Liver (tissue), 9 donors: Measurements from ENCODE around the gene RACGAP1. TPM values are rescaled to one million over a fixed set of nuclear protein-coding genes. Genes with fewer than 3 reads are reported as not detected.

ENCODE experiments used
- DNase-seq: peaks from one replicate; pipeline ENCODE4 v3.0.0-alpha.2; 2017; ENCODE audit warnings: low spot score
- H3K27ac ChIP-seq, 2 donors: one replicate each; pipeline ENCODE4 v1.7.0; 2013; ENCODE audit warnings: inconsistent platforms in 2 of 2, low read length in 2 of 2, control low read depth in 1 of 2, low read depth in 1 of 2, mild to moderate bottlenecking in 1 of 2
- H3K27me3 ChIP-seq, 4 donors: one replicate each; pipeline versions ENCODE4 v1.6.1 to v1.7.0; 2013; ENCODE audit warnings: low read length in 3 of 4, inconsistent platforms in 1 of 4, mild to moderate bottlenecking in 1 of 4, moderate library complexity in 1 of 4; ENCODE audit not compliant: control insufficient read depth in 4 of 4, insufficient read depth in 4 of 4
- H3K36me3 ChIP-seq, 4 donors: one replicate each; pipeline versions ENCODE4 v1.6.1 to v1.7.0; 2013; ENCODE audit warnings: low read length in 3 of 4, mild to moderate bottlenecking in 3 of 4, low read depth in 1 of 4, moderate library complexity in 1 of 4; ENCODE audit not compliant: control insufficient read depth in 4 of 4, insufficient read depth in 3 of 4
- H3K4me1 ChIP-seq, 4 donors: one replicate each; pipeline versions ENCODE4 v1.6.1 to v1.7.0; 2013; ENCODE audit warnings: low read length in 3 of 4, mild to moderate bottlenecking in 3 of 4, moderate library complexity in 1 of 4; ENCODE audit not compliant: control insufficient read depth in 4 of 4, insufficient read depth in 4 of 4
- H3K4me3 ChIP-seq, 3 donors: one replicate each; pipeline versions ENCODE4 v1.6.1 to v1.7.0; 2013; ENCODE audit warnings: low read length in 3 of 3, control low read depth in 1 of 3, low read depth in 1 of 3, mild to moderate bottlenecking in 1 of 3
- H3K9ac ChIP-seq, 2 donors: one replicate each; pipeline ENCODE4 v1.7.0; 2013; ENCODE audit warnings: low read length in 2 of 2, mild to moderate bottlenecking in 2 of 2, moderate library complexity in 2 of 2, control low read depth in 1 of 2, low read depth in 1 of 2
- H3K9me3 ChIP-seq, 4 donors: one replicate each; pipeline versions ENCODE4 v1.6.1 to v1.7.0; 2013; ENCODE audit warnings: low read length in 3 of 4; ENCODE audit not compliant: control insufficient read depth in 4 of 4
- ATF3 ChIP-seq: IDR thresholded peaks from 2 replicates; pipeline ENCODE4 v1.6.1; 2016; ENCODE audit warnings: antibody characterized with exemption
- EGR1 ChIP-seq, 2 donors: IDR thresholded peaks; 2 replicates each; pipeline ENCODE4 v1.6.1; 2016 to 2018; ENCODE audit warnings: antibody characterized with exemption in 2 of 2, low read depth in 2 of 2
- FOXA1 ChIP-seq: IDR thresholded peaks from 2 replicates; pipeline ENCODE4 v1.6.1; 2016; ENCODE audit warnings: antibody characterized with exemption
- FOXA2 ChIP-seq: IDR thresholded peaks from 2 replicates; pipeline ENCODE4 v1.6.1; 2016; ENCODE audit warnings: antibody characterized with exemption
- GABPA ChIP-seq, 2 donors: IDR thresholded peaks in 1 of 2; conservative IDR thresholded peaks in 1 of 2; 2 replicates each; pipeline ENCODE4 v1.6.1; 2016; ENCODE audit warnings: antibody characterized with exemption in 2 of 2, mild to moderate bottlenecking in 1 of 2, moderate library complexity in 1 of 2
- HNF4A ChIP-seq, 2 donors: conservative IDR thresholded peaks; 2 replicates each; pipeline ENCODE4 v1.6.1; 2016; ENCODE audit warnings: antibody characterized with exemption in 2 of 2, mild to moderate bottlenecking in 2 of 2
- HNF4G ChIP-seq: IDR thresholded peaks from 2 replicates; pipeline ENCODE4 v1.6.1; 2016; ENCODE audit warnings: antibody characterized with exemption
- JUND ChIP-seq, 2 donors: IDR thresholded peaks; 2 replicates each; pipeline ENCODE4 v1.6.1; 2016; ENCODE audit warnings: antibody characterized with exemption in 2 of 2
- NR2F2 ChIP-seq: IDR thresholded peaks from 2 replicates; pipeline ENCODE4 v1.6.1; 2016; ENCODE audit warnings: antibody characterized with exemption
- RAD21 ChIP-seq, 2 donors: IDR thresholded peaks; 2 replicates each; pipeline ENCODE4 v1.6.1; 2016; ENCODE audit warnings: antibody characterized with exemption in 2 of 2, mild to moderate bottlenecking in 2 of 2
- RXRA ChIP-seq, 2 donors: IDR thresholded peaks; 2 replicates each; pipeline ENCODE4 v1.6.1; 2017 to 2018; ENCODE audit warnings: antibody characterized with exemption in 2 of 2, mild to moderate bottlenecking in 1 of 2
- SP1 ChIP-seq: IDR thresholded peaks from 2 replicates; pipeline ENCODE4 v1.6.1; 2018; ENCODE audit warnings: antibody characterized with exemption, mild to moderate bottlenecking
- TAF1 ChIP-seq: conservative IDR thresholded peaks from 2 replicates; pipeline ENCODE4 v1.6.1; 2016; ENCODE audit warnings: antibody characterized with exemption, mild to moderate bottlenecking
- YY1 ChIP-seq: IDR thresholded peaks from 2 replicates; pipeline ENCODE4 v1.6.1; 2016; ENCODE audit warnings: antibody characterized with exemption, mild to moderate bottlenecking
- ZBTB33 ChIP-seq: IDR thresholded peaks from 2 replicates; pipeline ENCODE4 v1.6.1; 2016; ENCODE audit warnings: antibody characterized with exemption
- WGBS: extraction: QIAGEN DNeasy Blood & Tissue Kit; methylation state at CpG from one replicate; pipeline ENCODE4 v1.1.7; 2013; 5-methylcytosine and 5-hydroxymethylcytosine counted together
- polyA plus RNA-seq, 2 donors: library from polyadenylated mRNA; stranded (reverse) in 1 of 2; unstranded in 1 of 2; fragments of 200-250 nt in 1 of 2; fragments of >200 nt in 1 of 2; fragmentation: Nextera tagmentation in 1 of 2; extraction: Ambion mirVana in 1 of 2; gene quantifications; one replicate each; pipeline versions ENCODE4 v1.2.1 to v1.2.3, GENCODE V29; 2013 to 2015
- total RNA-seq, 2 donors: library from RNA; depleted of rRNA; stranded (reverse); fragments of >200 nt; gene quantifications; one replicate each; pipeline ENCODE4 v1.2.3, GENCODE V29; 2014
- TF ChIP-seq, protein P1 (sequence below): IDR thresholded peaks from 2 replicates; pipeline ENCODE4 v1.6.1; 2016; ENCODE audit warnings: antibody characterized with exemption
- TF ChIP-seq, protein P2 (sequence below): fragments of 150-350 bp; IDR thresholded peaks from 2 replicates; pipeline ENCODE4 v1.5.1; 2017; ENCODE audit warnings: improper control_type of control experiment, low read depth, low read length; ENCODE audit not compliant: missing input control
- TF ChIP-seq, protein P3 (sequence below): IDR thresholded peaks from 2 replicates; pipeline ENCODE4 v1.6.1; 2016; ENCODE audit warnings: antibody characterized with exemption, mild to moderate bottlenecking
- donor health status: healthy.
- donor health status: healthy.
- donor health status: healthy.
- donor health status: healthy.
- donor health status: healthy.

The RACGAP1 gene
- total and polyA plus RNA-seq, 4 donors = 1.0 to 38.3 (median 2.9) TPM

GRCh38 chr12:50006754-50007442, 18.4 kb downstream of the RACGAP1 start (continued):
- TF ChIP-seq GABPA (IDR thresholded peaks at IDR 0.05 in 1 of 2, conservative IDR thresholded peaks at IDR 0.05 in 1 of 2) (no peak), FOXA1 (no peak), RAD21 (IDR thresholded peaks at IDR 0.05) (no peak), SP1 (no peak), YY1 (no peak), TAF1 (no peak)
- TF ChIP-seq, protein P1, sequence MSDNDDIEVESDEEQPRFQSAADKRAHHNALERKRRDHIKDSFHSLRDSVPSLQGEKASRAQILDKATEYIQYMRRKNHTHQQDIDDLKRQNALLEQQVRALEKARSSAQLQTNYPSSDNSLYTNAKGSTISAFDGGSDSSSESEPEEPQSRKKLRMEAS = no peak

GRCh38 chr12:50006280-50006679, 19.0 kb downstream of the RACGAP1 start:
- Histone ChIP-seq H3K9ac (no peak overlapping the region), H3K36me3 (peaks cover 0 to 4% (median 1%) of the 10 kb centered on the region in 4 donors), H3K27ac (no peak overlapping the region), H3K27me3 (no peaks in the 10 kb centered on the region), H3K4me3 (no peak overlapping the region), H3K9me3 (no peaks in the 10 kb centered on the region), H3K4me1 (no peaks in the 10 kb centered on the region)
- no peak for DNase-seq
- WGBS = 98% methylated on average over 7 of the region's 7 CpGs
- TF ChIP-seq JUND (IDR thresholded peaks at IDR 0.05) (no peak), NR2F2 (no peak), GABPA (IDR thresholded peaks at IDR 0.05 in 1 of 2, conservative IDR thresholded peaks at IDR 0.05 in 1 of 2) (no peak), ZBTB33 (no peak), ATF3 (no peak), HNF4G (no peak), TAF1 (no peak), HNF4A (conservative IDR thresholded peaks at IDR 0.05) (no peak), RXRA (IDR thresholded peaks at IDR 0.05) (no peak), EGR1 (IDR thresholded peaks at IDR 0.05; ENCODE audit: low read depth in 2 of 2) (no peak), FOXA2 (no peak), SP1 (no peak), RAD21 (IDR thresholded peaks at IDR 0.05) (no peak), YY1 (no peak), FOXA1 (no peak)
- TF ChIP-seq, protein P2, sequence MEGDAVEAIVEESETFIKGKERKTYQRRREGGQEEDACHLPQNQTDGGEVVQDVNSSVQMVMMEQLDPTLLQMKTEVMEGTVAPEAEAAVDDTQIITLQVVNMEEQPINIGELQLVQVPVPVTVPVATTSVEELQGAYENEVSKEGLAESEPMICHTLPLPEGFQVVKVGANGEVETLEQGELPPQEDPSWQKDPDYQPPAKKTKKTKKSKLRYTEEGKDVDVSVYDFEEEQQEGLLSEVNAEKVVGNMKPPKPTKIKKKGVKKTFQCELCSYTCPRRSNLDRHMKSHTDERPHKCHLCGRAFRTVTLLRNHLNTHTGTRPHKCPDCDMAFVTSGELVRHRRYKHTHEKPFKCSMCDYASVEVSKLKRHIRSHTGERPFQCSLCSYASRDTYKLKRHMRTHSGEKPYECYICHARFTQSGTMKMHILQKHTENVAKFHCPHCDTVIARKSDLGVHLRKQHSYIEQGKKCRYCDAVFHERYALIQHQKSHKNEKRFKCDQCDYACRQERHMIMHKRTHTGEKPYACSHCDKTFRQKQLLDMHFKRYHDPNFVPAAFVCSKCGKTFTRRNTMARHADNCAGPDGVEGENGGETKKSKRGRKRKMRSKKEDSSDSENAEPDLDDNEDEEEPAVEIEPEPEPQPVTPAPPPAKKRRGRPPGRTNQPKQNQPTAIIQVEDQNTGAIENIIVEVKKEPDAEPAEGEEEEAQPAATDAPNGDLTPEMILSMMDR = no peak
- TF ChIP-seq, protein P3, sequence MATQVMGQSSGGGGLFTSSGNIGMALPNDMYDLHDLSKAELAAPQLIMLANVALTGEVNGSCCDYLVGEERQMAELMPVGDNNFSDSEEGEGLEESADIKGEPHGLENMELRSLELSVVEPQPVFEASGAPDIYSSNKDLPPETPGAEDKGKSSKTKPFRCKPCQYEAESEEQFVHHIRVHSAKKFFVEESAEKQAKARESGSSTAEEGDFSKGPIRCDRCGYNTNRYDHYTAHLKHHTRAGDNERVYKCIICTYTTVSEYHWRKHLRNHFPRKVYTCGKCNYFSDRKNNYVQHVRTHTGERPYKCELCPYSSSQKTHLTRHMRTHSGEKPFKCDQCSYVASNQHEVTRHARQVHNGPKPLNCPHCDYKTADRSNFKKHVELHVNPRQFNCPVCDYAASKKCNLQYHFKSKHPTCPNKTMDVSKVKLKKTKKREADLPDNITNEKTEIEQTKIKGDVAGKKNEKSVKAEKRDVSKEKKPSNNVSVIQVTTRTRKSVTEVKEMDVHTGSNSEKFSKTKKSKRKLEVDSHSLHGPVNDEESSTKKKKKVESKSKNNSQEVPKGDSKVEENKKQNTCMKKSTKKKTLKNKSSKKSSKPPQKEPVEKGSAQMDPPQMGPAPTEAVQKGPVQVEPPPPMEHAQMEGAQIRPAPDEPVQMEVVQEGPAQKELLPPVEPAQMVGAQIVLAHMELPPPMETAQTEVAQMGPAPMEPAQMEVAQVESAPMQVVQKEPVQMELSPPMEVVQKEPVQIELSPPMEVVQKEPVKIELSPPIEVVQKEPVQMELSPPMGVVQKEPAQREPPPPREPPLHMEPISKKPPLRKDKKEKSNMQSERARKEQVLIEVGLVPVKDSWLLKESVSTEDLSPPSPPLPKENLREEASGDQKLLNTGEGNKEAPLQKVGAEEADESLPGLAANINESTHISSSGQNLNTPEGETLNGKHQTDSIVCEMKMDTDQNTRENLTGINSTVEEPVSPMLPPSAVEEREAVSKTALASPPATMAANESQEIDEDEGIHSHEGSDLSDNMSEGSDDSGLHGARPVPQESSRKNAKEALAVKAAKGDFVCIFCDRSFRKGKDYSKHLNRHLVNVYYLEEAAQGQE = no peak
- TF ChIP-seq, protein P1 = no peak
